HG03460 (cell line): ENCODE results near the gene G6PD.
A peak's percentile ranks its signal among the peaks of the same experiment; 100 is the strongest.
"Not testable (repeated sequence)": the region's sequence is repeated elsewhere in the genome, so short reads cannot be mapped to it uniquely, and the experiment has no call there.

Experiments used
- ATAC-seq: cut with Tn5 transposase; IDR thresholded peaks from one replicate; pipeline ENCODE4 v1.9.1; 2021; ENCODE audit not compliant: unreplicated experiment

Gene G6PD

DNA sequence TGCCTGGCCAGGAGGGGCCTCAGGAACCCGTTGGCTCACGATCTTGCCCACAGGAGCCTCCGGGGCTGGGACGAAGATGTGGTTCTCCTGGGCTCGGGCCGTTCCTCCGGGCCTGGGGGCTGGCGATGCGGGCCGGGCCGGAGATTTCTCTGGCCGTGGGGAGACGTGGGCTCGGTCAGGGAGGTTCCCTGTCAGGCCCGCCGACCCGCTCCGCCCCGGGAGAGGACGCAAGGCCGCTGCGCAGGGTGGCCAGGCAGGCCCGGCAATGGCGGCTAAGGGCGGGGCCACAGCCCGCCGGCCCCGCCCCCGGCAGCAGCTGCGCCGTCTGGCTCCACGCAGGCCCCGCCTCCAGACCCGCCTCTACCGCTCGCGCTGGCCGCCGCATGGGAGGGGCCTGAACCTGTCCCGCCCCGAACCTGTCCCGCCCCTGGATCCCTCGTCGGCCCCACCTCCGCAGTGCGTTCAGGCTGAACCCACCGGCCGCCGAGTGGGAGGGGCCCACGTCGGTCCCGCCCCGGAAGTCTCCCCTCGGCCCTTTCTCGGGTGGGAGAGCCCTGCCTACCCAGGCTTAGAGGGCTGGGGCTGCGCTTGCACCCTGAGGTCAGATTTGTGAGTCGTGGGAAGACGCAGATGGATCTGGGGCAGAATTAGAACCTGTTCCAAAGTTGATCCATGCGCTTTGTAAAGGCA, 30.5 kb downstream of the G6PD start, which contains the start of gene FAM3A:
Gene FAM3A, minus strand, starts transcription at position 267 of the 690 bp plus-strand sequence. CDS start 460 bp downstream, outside the sequence.
- peak; percentile 84 for ATAC-seq

DNA sequence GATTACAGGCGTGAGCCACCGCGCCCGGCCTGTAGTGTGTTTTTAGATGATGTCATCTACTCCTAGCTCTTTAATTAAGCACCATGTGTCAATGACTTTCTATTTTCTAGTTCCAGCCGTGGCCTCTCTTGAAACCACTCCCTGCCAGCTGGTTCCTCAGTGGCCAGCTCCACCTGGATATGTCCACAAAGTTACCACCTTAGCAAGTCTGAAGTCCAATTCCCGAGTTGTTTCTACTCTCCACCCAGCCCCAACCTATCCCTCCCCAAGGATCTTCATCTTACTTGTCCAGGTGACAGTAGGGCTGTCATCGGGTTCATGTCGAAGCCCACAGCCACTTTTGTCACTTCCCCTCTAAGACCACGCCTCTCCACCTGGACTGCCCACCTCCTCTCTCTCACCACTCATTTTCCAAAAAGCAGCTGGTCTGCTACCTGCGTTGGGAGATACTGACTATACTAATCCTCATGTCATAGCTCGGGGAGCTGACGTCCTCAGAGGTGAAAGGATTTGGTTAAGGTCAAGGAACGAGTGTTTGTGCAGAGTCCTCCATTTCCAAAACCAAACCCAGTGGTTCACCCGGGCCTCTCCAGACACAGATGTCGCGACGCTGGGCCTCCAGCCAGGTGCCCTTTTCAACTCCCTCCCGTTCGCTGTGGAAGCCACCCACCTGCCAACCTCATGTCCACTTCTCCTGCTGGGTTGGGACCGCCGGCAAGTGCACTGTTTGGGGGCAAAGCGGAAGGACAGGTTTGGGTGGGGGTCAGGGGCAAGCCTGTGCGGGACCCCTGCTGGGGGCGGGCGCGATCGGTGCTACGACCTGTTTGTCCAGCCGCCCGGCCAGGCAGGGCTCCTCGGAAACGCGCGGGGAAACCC, 31.3 kb downstream of the G6PD start:
- ATAC-seq: peak; percentile 29

DNA sequence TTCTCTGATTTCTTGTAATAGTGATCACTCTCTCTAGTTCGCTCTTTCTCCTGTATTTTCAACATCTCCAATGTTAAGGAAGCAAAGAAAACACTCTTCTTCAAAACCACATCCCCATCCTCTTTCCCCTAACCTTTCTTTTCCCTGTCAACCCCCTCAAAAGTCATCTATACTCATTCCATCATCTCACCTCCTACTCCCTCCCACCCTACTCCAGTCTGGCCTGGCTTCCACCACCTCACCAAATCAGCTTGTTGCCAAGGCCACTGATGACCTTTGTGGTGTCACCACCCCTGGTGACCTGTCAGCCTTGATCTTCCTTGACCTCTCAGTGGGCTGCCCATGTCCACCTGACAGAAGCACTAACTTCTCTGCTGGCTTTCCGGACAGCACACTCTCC, 32.9 kb downstream of the G6PD start:
- no peak for ATAC-seq

DNA sequence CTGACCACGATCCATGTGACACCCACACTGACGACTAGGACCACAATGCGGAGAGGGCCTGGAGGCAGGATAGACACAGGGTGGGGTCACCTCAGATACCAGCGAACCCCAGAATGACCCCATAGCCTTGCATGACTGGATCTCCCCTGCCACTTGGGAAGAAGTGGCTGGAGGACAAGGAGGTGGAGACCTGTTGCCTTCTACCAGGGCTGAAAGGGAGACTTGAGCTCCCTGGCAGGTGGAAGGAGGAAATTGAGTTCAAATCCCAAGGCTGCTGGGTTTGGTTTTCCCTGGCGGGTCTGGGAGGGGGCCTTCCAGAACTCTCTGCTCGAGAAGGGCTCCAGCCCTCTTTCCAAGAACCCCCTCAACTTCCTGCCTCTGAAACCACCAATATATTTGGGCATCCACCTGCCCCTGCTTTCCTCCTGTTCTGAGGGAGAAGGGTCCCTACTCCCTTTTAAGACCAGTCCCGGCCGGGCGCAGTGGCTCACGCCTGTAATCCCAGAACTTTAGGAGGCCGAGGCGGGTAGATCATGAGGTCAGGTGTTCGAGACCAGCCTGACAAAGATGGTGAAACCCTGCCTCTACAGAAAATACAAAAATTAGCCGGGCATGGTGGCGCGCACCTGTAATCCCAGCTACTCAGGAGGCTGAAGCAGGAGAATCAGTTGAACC, 33.6 kb downstream of the G6PD start:
- ATAC-seq: no peak

DNA sequence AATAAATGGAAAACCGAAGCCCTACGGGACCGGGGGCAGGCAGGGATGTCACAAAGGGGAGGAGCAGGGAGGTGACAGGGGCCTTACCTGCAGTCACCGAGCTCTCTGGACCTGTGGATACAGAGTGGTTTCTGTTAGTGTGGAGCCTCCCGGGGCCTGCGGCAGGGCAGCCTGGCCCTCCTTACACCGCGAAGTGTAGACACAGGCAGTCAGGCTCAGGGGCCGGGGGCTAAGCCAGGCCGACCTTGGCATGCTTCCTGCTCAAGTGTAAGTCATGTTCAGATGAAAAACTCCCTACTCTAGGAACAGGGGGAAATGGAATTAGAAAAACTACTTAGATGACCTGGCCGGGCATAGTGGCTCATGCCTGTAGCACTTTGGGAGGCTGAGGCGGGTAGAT, 34.9 kb downstream of the G6PD start:
- no peak for ATAC-seq

DNA sequence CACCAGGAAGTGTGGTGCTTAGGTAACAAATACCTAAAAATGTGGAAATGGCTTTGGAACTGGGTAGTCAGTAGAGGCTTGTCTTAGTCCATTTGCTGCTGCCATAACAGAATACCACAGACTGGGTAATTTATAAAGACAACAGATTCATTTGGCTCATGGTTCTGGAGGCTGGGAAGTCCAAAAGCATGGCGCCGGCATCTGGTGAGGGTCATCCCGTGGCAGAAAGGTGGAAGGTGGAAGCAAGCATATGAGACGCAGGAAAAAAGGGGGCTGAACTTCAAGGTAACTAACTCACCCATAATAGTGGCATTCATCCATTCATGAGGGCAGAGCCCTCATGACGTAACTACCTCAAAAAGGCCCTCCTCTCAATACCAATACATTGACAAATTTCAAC, 37.2 kb downstream of the G6PD start:
- ATAC-seq: no peak

DNA sequence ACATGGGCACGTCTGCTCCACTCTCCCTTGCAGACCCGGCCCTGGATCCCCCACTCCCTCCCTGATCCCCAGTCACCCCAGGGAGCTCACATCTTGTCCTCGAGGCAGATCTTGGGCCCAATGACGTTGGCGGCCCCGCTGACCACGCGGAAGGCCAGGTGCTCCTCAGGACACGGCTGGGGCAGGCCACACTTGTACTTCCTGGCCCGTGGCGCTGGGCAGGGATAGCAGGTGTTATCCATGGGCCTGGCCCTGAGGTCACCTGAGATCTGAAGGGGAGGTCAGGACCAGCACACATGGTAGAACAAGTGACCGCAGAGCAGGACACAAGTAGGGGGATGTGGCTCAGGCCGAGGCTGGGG, 38.3 kb downstream of the G6PD start:
- ATAC-seq: no peak

DNA sequence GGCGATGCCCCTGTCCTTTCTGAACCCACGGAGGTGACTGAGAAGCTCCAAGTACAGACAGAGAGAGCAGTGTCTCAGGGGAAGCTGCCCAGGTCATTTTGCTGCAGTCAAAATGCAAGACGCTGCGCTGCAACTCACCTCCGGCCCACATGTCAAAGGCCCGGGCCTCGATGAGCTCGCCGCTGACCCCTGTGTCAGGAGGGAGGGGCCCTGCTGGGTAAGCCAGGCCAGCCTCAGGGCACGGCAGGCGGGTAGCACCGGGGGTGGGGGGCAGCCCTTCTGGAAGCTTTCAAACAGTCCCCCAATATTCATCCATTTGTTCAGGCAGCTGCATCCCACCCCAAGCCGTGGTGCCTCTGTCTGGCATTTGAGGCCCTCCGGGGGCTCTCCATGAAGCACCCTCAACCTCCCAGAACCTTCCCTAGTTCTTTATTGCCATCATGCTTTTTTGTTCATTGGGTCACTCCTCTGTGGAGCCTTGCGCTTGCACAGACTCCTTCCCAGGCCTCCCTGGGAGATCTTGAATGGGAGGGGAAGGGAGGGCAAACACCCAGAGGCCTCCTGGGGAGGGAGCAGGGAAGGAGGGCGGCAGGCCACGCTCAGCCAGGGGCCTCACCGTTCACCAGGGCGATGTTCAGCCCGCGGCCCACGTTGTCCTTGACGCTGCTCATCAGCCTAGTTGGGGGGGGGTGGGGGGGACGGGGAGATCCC, 38.8 kb downstream of the G6PD start:
- no peak for ATAC-seq

DNA sequence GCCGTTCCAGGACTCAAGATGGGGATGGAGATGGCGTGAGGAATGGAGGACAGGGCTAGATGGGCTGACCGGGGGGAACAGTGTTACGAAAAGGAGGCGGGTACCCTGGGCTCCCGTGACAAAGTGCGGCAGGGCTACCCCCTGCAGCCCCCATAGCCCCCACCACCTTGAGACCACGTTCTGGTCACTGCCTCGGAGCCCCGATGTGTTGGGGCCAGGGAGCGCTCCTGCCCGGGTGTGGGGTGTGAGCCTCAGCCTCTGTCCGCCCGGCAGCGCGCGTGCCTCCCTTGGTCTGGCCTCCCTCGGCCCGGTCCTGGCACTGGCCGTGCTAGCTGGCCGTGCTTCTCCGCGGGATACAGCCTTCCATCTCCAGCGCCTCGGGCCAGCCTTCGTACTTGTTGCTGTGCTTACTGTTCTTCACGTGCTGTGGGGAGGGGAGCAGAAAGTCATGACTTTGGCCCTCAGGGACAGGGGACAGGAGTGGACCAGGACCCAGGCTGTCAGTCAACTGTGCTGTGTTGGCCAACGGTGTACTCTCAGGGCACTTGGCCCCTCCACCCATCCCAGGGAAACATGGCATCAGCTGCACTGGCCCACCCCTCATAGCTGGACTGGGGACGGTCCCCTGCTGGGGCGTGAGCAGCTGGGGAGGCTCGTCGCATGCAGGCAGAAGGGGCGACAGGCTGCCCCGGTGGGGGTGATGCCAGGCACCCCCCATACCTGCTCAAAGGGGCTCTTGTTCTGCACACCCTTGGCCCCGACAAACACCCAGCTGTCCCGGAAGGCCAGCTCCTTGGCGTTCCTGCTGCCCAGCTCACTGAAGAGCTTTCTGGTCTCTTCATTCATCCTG, 39.9 kb downstream of the G6PD start:
- ATAC-seq: no peak

DNA sequence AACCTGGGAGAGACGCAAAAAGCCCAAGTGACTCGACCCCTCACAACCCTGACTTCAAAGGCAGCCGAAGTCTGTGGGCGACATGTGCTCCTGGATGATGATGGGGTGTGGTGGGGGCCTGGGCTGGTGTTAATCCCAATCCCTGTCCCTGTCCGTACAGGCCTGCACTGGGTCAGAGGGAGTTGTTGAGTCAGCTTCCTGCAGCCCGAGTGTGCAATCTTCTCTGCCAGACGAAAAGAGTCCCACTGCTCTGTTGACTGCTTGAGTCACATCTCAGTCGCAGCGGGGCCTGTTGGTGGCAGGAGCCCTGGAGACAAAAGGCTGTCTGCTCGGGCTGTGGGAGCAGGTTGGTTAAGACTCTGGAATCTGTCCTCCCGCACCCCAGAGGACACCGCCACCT, 40.9 kb downstream of the G6PD start:
- no peak for ATAC-seq

DNA sequence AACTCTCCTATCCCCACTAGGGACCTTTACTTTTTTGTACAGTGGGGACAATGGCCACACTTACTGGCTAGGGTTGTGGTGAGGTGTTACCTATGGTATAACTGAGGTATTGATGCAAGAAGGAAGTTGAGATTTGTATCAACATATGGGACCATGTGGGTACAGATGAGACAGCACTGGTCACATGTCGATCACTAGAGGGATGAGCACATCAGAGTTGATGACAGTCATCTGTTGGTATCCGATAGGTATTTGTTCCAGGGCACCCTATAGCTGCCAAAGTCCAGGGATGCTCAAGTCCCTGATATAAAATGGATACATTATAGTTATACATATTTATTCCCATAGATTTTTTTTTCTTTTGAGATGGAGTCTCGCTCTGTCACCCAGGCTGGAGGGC, 43.7 kb downstream of the G6PD start:
- ATAC-seq: no peak

DNA sequence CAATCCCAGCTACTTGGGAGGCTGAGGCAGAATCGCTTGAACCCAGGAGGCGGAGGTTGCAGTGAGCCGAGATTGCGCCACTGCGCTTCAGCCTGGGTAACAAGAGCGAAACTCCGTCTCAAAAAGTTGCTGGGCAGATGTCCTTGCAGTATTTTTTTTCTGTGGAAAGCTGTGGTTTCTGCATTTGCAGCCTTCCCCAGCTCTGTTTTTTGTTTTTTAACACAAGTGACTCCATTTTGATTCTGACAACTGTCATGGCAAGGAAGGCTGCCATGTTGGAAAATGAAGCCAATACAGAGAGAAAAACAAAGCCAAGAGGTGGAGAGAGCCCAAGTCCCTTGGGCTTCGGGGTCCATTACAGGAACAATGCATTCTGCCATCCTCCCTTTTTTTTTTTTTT, 44.5 kb downstream of the G6PD start:
- no peak for ATAC-seq

DNA sequence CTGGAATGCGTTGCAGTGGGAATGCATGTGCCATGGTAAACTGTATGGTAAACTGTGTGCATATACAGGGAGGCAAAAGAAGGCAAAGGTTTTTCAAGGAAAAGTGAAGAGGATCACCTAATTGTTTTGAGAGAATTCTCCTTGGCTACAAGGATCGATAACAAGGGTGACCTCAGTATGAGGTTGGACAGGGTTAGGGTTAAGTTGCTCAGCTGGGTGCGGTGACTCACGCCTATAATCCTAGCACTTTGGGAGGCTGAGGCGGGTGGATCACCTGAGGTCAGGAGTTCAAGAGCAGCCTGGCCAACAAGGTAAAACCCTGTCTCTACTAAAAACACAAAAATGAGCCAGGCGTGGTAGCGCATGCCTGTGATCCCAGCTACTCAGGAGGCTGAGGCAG, 45.2 kb downstream of the G6PD start:
- not testable (repeated sequence) for ATAC-seq

DNA sequence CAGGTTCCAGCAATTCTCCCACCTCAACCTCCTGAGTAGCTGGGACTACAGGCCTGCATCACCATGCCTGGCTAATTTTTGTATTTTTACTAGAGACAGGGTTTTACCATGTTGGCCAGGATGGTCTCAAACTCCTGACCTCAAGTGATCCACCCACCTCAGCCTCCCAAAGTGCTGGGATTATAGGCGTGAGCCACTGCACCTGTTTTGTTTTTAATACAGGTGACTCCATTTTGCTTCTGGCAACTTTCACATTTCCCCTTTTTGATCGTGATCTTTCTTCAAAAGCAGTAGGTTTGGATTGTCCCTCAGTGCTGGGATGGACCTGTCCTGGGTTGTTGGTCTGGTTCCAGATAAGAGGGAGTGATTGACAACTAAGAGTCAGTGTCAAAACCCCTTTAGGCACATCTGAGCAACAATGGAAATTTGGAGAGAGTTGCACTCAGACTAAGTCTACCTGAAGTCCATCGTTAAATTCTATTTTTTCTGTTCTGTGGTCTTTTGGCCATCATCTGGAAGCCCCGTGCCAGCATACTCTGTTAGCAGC, 50.0 kb downstream of the G6PD start:
- ATAC-seq: not testable (repeated sequence)

DNA sequence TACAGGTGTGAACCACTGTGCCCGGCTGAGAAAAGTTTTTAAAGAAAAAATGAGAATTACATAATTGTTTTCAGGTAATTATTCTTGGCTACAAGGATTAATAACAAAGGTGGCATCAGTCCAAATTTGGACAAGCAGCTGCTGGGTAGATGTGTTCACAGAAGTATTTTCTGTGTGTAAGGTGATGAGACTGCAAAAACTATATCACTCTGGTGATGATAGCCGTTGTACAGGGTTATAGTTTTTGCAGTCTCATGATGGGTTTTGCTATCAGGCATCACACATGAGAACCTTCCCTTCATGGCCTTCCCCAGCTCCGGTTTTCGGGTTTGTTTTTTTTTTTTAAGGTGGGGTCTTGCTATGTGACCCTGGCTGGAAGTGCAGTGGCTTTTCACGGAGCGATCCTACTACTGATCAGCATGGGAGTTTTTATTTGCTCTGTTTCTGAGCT, 51.1 kb downstream of the G6PD start:
- no peak for ATAC-seq

DNA sequence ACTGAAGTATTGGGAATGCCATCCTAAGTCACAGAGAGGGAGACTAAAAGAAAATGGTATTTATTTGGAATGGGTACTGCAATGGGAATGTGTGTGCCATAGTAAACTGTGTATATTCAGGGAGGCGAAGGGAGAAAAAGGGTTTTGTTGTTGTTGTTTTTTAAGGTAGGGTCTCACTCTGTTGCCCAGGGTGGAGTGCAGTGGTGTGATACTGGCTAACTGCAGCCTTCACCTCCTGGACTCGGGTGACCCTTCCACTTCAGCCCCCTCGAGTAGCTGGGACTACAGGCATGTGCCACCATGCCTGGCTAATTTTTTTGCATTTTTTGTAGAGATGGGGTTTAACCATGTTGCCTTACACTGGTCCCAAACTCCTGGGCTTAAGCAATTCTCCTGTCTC, 51.9 kb downstream of the G6PD start:
- ATAC-seq: no peak

DNA sequence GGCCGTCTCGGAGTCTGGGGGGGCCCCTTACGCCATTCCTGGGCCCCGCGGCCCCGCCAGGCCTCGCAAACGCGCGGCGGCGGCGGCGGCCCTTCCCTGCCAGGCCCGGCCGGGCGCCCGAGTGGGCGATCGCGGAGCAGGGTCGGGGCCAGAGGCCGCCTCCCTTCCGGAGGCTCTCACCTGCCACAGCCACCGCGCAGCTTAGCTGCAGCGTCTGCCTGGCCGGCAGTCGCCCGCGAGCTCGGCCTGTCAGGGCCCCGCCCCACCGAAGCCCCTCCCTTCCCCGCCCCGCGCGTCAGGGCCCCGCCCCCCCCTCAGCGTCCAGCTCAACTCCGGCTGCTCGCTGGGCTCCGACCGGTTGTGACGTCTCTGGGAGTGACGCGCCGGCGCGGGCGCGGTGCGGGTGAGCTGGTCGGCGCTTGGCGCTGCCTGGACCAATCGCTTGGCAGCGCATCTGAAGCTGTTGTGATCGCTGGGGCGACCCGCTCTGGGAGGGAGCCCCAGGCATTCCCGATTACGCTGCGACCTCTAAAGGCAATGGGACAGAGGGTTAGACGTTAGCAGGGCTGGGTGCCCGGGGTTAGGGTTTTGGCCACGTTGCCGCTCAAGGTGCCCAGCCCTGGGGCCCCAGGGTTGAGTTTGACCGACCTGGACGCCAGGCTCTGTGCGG, 56.1 kb downstream of the G6PD start, which contains the start of gene SLC10A3:
Gene SLC10A3, minus strand, starts transcription at position 216 of the 670 bp plus-strand sequence. CDS start 1,689 bp downstream, outside the sequence.
- peak; percentile 75 for ATAC-seq

DNA sequence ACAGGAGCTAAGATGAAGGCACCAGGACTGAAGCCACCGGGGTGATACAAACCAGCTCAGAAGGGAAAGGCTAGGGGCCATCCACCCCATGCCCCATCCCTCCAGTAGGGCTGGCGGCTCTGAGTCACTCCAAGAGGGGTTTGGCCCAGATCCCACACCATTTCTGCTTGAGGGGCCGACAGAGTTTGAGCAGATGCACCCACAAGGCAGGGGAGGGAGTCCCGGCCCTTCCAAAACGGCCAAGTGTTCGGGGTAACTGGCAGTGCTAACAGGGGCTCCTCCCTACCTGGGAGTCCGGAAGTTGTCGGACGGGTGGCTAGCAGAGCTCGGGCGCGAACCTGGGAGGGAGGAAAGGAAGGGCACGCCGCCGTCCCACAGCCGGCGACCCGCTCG, 56.6 kb downstream of the G6PD start:
- ATAC-seq: peak; percentile 20

DNA sequence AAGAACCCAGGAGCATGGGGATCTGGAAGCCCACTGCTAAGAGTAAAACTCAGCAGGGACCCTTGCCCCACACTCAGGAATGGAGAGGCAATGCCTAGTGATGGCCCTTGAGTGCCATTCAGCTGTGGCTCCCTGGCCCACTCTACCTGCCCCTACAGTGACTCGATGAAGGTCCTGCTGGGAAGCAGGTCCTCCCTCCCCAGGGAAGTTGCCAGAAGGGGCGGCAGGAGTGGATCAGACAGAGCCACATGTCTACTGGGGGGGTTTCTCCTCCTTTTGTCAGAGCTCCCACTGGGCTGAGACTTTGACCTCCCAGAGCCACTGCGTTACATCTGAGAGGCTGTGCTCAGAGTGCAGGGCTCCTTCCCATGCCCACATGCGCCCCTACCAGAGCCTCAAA, 57.5 kb downstream of the G6PD start:
- ATAC-seq: no peak
